HepG2 (cell line): ENCODE data around the gene RIN3. TPM values are rescaled to one million over a fixed set of nuclear protein-coding genes. Genes with fewer than 3 reads are reported as not detected.

Experiments
- ATAC-seq: fragments of 200-7000 bp; cut with Tn5 transposase; 3 replicates; pipeline ENCODE4 v1.9.1; 2020; ENCODE audit warnings: mild to moderate bottlenecking, moderate library complexity
- BruUV-seq: library from RNA; stranded (reverse); fragments of 400-500 nt; replicated peaks from 2 replicates; lab custom pipeline; 2021; lab: Mats Ljungman, UMichigan
- CTCF ChIA-PET: fragments of 300-600 bp; formaldehyde crosslinking; extraction: SDS; loops from one replicate; lab custom pipeline; 2021; ENCODE audit warnings: low total read pairs, inconsistent platforms, low intra/inter-chr PET ratio; lab: Yijun Ruan, JAX
- POLR2A ChIA-PET: fragments of 350-600 bp; sonication (Branson Sonifier 250); formaldehyde crosslinking; loops from one replicate; lab custom pipeline; 2020; ENCODE audit warnings: antibody characterized with exemption, inconsistent platforms; lab: Yijun Ruan, JAX
- DNase-seq: peaks from one replicate; pipeline ENCODE4 v3.0.0-alpha.2; 2015; ENCODE audit warnings: low spot score
- FAIRE-seq: peaks from 3 replicates; lab custom pipeline; 2011; peaks lifted over from hg19 to GRCh38; lab: Jason Lieb, UNC
- H2AFZ ChIP-seq: one replicate; pipeline ENCODE4 v1.6.1; 2011; ENCODE audit warnings: low read length, inconsistent platforms
- H3K27ac ChIP-seq: fragments of 300-600 bp; 3 replicates; pipeline ENCODE4 v1.8.0; 2011; ENCODE audit warnings: mixed run types, mild to moderate bottlenecking, mixed read lengths, low read length, inconsistent platforms; ENCODE audit not compliant: insufficient read depth; ENCODE audit errors: extremely low read length
- H3K27me3 ChIP-seq, 2 experiments: fragments of 200-600 bp in 1 of 2; 2 replicates in 1 of 2; 3 replicates in 1 of 2; pipeline versions ENCODE4 v1.6.0 to v1.8.0; 2011; ENCODE audit warnings: low read length in 2 of 2, mild to moderate bottlenecking in 2 of 2, moderate library complexity in 2 of 2, inconsistent platforms in 1 of 2; ENCODE audit not compliant: insufficient read depth in 2 of 2, control insufficient read depth in 1 of 2
- H3K36me3 ChIP-seq, 2 experiments: fragments of 200-600 bp in 1 of 2; replicated peaks in 1 of 2; 2 replicates in 1 of 2; 3 replicates in 1 of 2; pipeline versions ENCODE4 v1.5.1 to v1.8.0; 2011; ENCODE audit warnings: low read length in 2 of 2, inconsistent platforms in 1 of 2; ENCODE audit not compliant: insufficient read depth in 2 of 2, control insufficient read depth in 1 of 2
- H3K4me1 ChIP-seq: 2 replicates; pipeline ENCODE4 v1.5.1; 2012; ENCODE audit warnings: low read length, inconsistent platforms; ENCODE audit not compliant: insufficient read depth
- H3K4me2 ChIP-seq: 2 replicates; pipeline ENCODE4 v1.6.0; 2011; ENCODE audit warnings: low read depth, low read length, inconsistent platforms
- H3K4me3 ChIP-seq, 3 experiments: fragments of 200-600 bp in 1 of 3; sonication (generic), shearing (Covaris generic) in 1 of 3; replicated peaks in 1 of 3; 2 replicates each; pipeline ENCODE4 v1.5.1; 2011 to 2016; ENCODE audit warnings: low read length in 3 of 3, inconsistent platforms in 2 of 3, low read depth in 2 of 3, mild to moderate bottlenecking in 2 of 3, control low read depth in 1 of 3, mixed read lengths in 1 of 3; ENCODE audit not compliant: insufficient read depth in 1 of 3
- H3K79me2 ChIP-seq: one replicate; pipeline ENCODE4 v1.6.1; 2011; ENCODE audit warnings: low read length, inconsistent platforms; ENCODE audit not compliant: insufficient read depth
- H3K9ac ChIP-seq: 2 replicates; pipeline ENCODE4 v1.6.0; 2011; ENCODE audit warnings: mild to moderate bottlenecking, low read depth, low read length, inconsistent platforms; ENCODE audit not compliant: insufficient read depth
- H3K9me3 ChIP-seq: 2 replicates; pipeline ENCODE4 v1.5.1; 2012; ENCODE audit warnings: mild to moderate bottlenecking, low read length
- H4K20me1 ChIP-seq: 2 replicates; pipeline ENCODE4 v1.6.0; 2011; ENCODE audit warnings: inconsistent platforms, mild to moderate bottlenecking, low read length, moderate library complexity; ENCODE audit not compliant: insufficient read depth
- ELF1 ChIP-seq: sonication (generic); formaldehyde crosslinking; IDR thresholded peaks from 2 replicates; pipeline ENCODE4 v1.4.0; 2020; ENCODE audit warnings: missing genetic modification reagents
- FOSL2 ChIP-seq: sonication (generic); formaldehyde crosslinking; IDR thresholded peaks from 2 replicates; pipeline ENCODE4 v1.4.0; 2020; ENCODE audit warnings: missing genetic modification reagents
- FOXM1 ChIP-seq: sonication (generic); formaldehyde crosslinking; IDR thresholded peaks from 2 replicates; pipeline ENCODE4 v1.5.0; 2020; ENCODE audit warnings: missing genetic modification reagents
- NAIF1 ChIP-seq: sonication (generic); formaldehyde crosslinking; IDR thresholded peaks from 2 replicates; pipeline ENCODE4 v1.5.0; 2020; ENCODE audit warnings: mild to moderate bottlenecking, missing genetic modification reagents, borderline replicate concordance
- ZSCAN21 ChIP-seq: sonication (generic); formaldehyde crosslinking; IDR thresholded peaks from 2 replicates; pipeline ENCODE4 v1.8.0; 2022; ENCODE audit warnings: mild to moderate bottlenecking, missing genetic modification reagents, moderate library complexity, borderline replicate concordance
- ZSCAN22 ChIP-seq: sonication (generic); formaldehyde crosslinking; IDR thresholded peaks from 2 replicates; pipeline ENCODE4 v1.4.0; 2020; ENCODE audit warnings: mild to moderate bottlenecking, missing genetic modification reagents
- WGBS: methylation state at CpG from one replicate; pipeline ENCODE4 v1.1.6; 2017; ENCODE audit warnings: low lambda C conversion rate; 5-methylcytosine and 5-hydroxymethylcytosine counted together
- in situ Hi-C: cut with HindIII; loops from 2 replicates; pipeline ENCODE4 v1.10.0; 2017; ENCODE audit warnings: low pct_unique_long_range_greater_than_20kb; ENCODE audit not compliant: extremely low pct_ligation_motif_present
- intact Hi-C: fragments of 100-400 bp; cut with micrococcal nuclease; formaldehyde crosslinking; loops from one replicate; pipeline ENCODE4 v1.10.0; 2022; ENCODE audit not compliant: unreplicated experiment
- polyA plus RNA-seq, 8 experiments: library from polyadenylated mRNA; depleted of rRNA in 3 of 8; stranded (reverse) in 7 of 8; unstranded in 1 of 8; fragments of >200 nt; fragmentation: Illumina TruSeq in 4 of 8; extraction: Trizol in 4 of 8; gene quantifications; 2 replicates each; pipeline versions ENCODE4 v1.2.1 to v1.2.3, GENCODE V29; 2011 to 2016; ENCODE audit warnings: low read depth in 4 of 8, missing spikeins in 1 of 8, mixed read lengths in 1 of 8; ENCODE audit not compliant: insufficient read depth in 1 of 8
- total RNA-seq, 5 experiments: library from RNA; depleted of rRNA; stranded (reverse); fragments of >200 nt; fragmentation: Illumina TruSeq; extraction: Trizol; gene quantifications; 2 replicates each; pipeline ENCODE4 v1.2.3, GENCODE V29; 2016; ENCODE audit warnings: low read depth in 1 of 5
- TF ChIP-seq, protein P1 (sequence below): sonication (generic); formaldehyde crosslinking; IDR thresholded peaks from 2 replicates; pipeline ENCODE4 v1.4.0; 2020; ENCODE audit warnings: missing genetic modification reagents

RIN3 gene
- total and polyA plus RNA-seq, 2 of the 13 experiments (the other 11 are each of a cell fraction or from before 2014, with no cell fraction given), result 2.3 to 3.6 TPM

DNA sequence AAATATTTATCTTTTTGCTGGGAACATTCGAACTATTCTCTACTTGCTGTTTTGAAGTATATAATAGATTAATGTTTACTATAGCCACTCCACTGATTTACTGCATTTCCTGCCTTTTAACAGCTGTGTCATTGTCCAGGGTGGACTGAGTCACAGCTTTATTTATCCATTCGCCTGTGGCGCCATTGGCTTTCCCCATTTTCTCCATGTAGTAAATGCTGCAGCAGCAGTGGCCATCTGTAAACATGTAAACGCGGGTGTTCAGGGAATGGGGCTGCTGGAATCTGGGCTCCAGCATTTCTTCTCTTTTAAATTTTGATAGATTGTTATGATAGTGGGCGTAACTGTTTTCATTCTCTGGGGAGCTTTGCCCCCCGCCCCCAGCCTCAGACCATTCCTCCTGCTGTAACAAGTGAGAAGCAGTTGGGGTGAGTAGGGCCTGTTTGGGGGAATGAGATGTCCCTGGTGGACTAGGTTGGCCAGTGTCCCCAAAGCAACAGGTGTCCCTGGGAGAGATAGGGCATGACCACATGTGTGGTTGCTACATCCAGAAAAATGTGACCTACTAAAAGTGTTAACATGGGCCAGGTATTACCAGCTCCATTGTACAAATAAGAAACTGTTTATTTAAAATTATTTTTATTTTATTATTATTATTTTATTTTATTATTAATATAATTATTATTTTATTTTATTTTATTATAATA lies 32.9 kb downstream of the RIN3 start:
- ATAC-seq, result peak; percentile 61; the same call in 2 of the 3 replicates
- no peaks in the 10 kb centered on the region for H3K9me3 ChIP-seq
- CTCF ChIA-PET, result no interaction called here
- H3K9ac ChIP-seq, result no peak overlapping the region
- intact Hi-C loops, result no loop called here
- TF ChIP-seq ZSCAN22 (CRISPR knock-in tag), result no peak
- no peak for TF ChIP-seq FOXM1
- TF ChIP-seq ZSCAN21, result no peak
- TF ChIP-seq FOSL2, result 0 out of 2 replicates have a peak, but pooled peaks have one; percentile 30
- no peak for TF ChIP-seq ELF1 (CRISPR knock-in tag)
- TF ChIP-seq, protein P1, sequence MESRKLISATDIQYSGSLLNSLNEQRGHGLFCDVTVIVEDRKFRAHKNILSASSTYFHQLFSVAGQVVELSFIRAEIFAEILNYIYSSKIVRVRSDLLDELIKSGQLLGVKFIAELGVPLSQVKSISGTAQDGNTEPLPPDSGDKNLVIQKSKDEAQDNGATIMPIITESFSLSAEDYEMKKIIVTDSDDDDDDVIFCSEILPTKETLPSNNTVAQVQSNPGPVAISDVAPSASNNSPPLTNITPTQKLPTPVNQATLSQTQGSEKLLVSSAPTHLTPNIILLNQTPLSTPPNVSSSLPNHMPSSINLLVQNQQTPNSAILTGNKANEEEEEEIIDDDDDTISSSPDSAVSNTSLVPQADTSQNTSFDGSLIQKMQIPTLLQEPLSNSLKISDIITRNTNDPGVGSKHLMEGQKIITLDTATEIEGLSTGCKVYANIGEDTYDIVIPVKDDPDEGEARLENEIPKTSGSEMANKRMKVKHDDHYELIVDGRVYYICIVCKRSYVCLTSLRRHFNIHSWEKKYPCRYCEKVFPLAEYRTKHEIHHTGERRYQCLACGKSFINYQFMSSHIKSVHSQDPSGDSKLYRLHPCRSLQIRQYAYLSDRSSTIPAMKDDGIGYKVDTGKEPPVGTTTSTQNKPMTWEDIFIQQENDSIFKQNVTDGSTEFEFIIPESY, result peak; percentile 94
- no peak for TF ChIP-seq NAIF1 (CRISPR knock-in tag)
- TF ChIP-seq, all 625 proteins: peak for 2
- Histone ChIP-seq H3K27me3 (no peaks in the 10 kb centered on the region), H3K36me3 (no peaks in the 10 kb centered on the region), H3K4me3 (no peak overlapping the region), H2AFZ (no peak overlapping the region), H3K27ac (no peak overlapping the region), H3K4me2 (no peak overlapping the region), H3K79me2 (no peaks in the 10 kb centered on the region), H3K4me1 (no peaks in the 10 kb centered on the region), H4K20me1 (no peaks in the 10 kb centered on the region)
- no peak for DNase-seq
- no peak for FAIRE-seq
- POLR2A ChIA-PET, result no interaction called here
- 90% methylated on average over 7 of the region's 7 CpGs for WGBS
- in situ Hi-C loops, result no loop called here
- BruUV-seq, result no TSS peak
